Breast epithelium (tissue), 4 donors: ENCODE measurements around the gene KCNAB3. TPM values are rescaled to one million over a fixed set of nuclear protein-coding genes. Genes with fewer than 3 reads are reported as not detected.

Experiments used
- DNase-seq, 2 donors: peaks; one replicate each; pipeline ENCODE4 v3.0.0-alpha.2; 2019; ENCODE audit warnings: low spot score in 2 of 2
- H3K27ac ChIP-seq, 2 donors: fragments of 200-600 bp; sonication (generic) in 1 of 2; one replicate each; pipeline ENCODE4 v1.5.1; 2016 to 2019; ENCODE audit warnings: mild to moderate bottlenecking in 1 of 2
- H3K27me3 ChIP-seq, 2 donors: fragments of 200-600 bp; sonication (generic) in 1 of 2; one replicate each; pipeline versions ENCODE4 v1.5.1 to v1.6.0; 2017 to 2019; ENCODE audit warnings: control low read depth in 1 of 2, mild to moderate bottlenecking in 1 of 2
- H3K36me3 ChIP-seq: fragments of 200-600 bp; one replicate; pipeline ENCODE4 v1.5.1; 2019
- H3K4me1 ChIP-seq, 2 donors: fragments of 200-600 bp; sonication (generic); one replicate each; pipeline ENCODE4 v1.5.1; 2016 to 2019; ENCODE audit warnings: control low read depth in 1 of 2
- H3K4me3 ChIP-seq, 3 donors: fragments of 200-600 bp; sonication (generic); 1 replicate in 2 of 3; 2 replicates in 1 of 3; pipeline ENCODE4 v1.5.1; 2016 to 2019; ENCODE audit warnings: mild to moderate bottlenecking in 3 of 3, moderate library complexity in 2 of 3
- H3K9me3 ChIP-seq, 2 donors: fragments of 200-600 bp; sonication (generic) in 1 of 2; one replicate each; pipeline ENCODE4 v1.5.1; 2016 to 2019; ENCODE audit warnings: control low read depth in 1 of 2
- CTCF ChIP-seq, 3 donors: fragments of 450-650 bp; IDR thresholded peaks; one replicate each; pipeline ENCODE4 v1.5.1; 2016 to 2017; ENCODE audit warnings: antibody characterized with exemption in 3 of 3, mild to moderate bottlenecking in 3 of 3, moderate library complexity in 3 of 3
- POLR2A ChIP-seq: fragments of 450-650 bp; IDR thresholded peaks from one replicate; pipeline ENCODE4 v1.6.1; 2016; ENCODE audit warnings: antibody characterized with exemption, mild to moderate bottlenecking, moderate library complexity
- POLR2AphosphoS5 ChIP-seq, 3 donors: sonication (generic); formaldehyde crosslinking; IDR thresholded peaks; one replicate each; pipeline ENCODE4 v1.6.1; 2017; ENCODE audit warnings: antibody characterized with exemption in 3 of 3
- intact Hi-C: fragments of 100-400 bp; cut with DNase I; formaldehyde crosslinking; loops from one replicate; pipeline ENCODE4 v1.15.1; 2023; ENCODE audit warnings: low total_unique reads
- total RNA-seq, 3 donors: library from RNA; depleted of rRNA; stranded (reverse); fragments of >200 nt; gene quantifications; one replicate each; pipeline ENCODE4 v1.1.0, GENCODE V29; 2016

Gene KCNAB3
- 1 to 10 TPM in 2 of 3 donors, under 1 TPM in 1; 0.48 to 1.5 (median 1.3) TPM for total RNA-seq

- Histone ChIP-seq H3K9me3 (no peaks in the 10 kb centered on the region), H3K27me3 (no peaks in the 10 kb centered on the region), H3K27ac (no peak within 1 kb of the TSS), H3K36me3 (no peaks in the 10 kb centered on the region), H3K4me1 (peaks cover 0 to 14% of the 10 kb centered on the region in 2 donors), H3K4me3 (peak within 1 kb of the TSS in 2 of 3 donors; percentile 68 to 93)
- no peak for TF ChIP-seq POLR2AphosphoS5 (IDR thresholded peaks at IDR 0.05)
- no peak for TF ChIP-seq POLR2A
- no peak for TF ChIP-seq CTCF (IDR thresholded peaks at IDR 0.05)
- peak in 1 of 2 donors; percentile 64 for DNase-seq
- intact Hi-C loops, result loop anchor here (2.0 kb wide), 1 partner anchor 45 kb away; no protein-coding TSS in a partner anchor
These were observed at the start of gene KCNAB3 for GRCh38 chr17:7929158-7930023. Gene KCNAB3 (minus strand): TSS chr17:7929856. CDS start chr17:7929435, 421 bp downstream.

GRCh38 chr17:7977805-7978204 lies 48.1 kb upstream of the KCNAB3 start:
- no peak overlapping the region for H3K4me3 ChIP-seq
- no peak overlapping the region for H3K27ac ChIP-seq
- peaks cover 5 to 18% of the 10 kb centered on the region in 2 donors for H3K9me3 ChIP-seq
- H3K4me1 ChIP-seq, result no peaks in the 10 kb centered on the region
- H3K36me3 ChIP-seq, result no peaks in the 10 kb centered on the region
- TF ChIP-seq POLR2AphosphoS5 (IDR thresholded peaks at IDR 0.05) (no peak), POLR2A (no peak), CTCF (IDR thresholded peaks at IDR 0.05) (no peak)
- no peak for DNase-seq
- intact Hi-C loops, result no loop called here
- no peaks in the 10 kb centered on the region for H3K27me3 ChIP-seq

GRCh38 chr17:7977039-7977438 lies 47.4 kb upstream of the KCNAB3 start:
- no peak for DNase-seq
- Histone ChIP-seq H3K27ac (no peak overlapping the region), H3K36me3 (no peaks in the 10 kb centered on the region), H3K9me3 (peaks cover 5 to 18% of the 10 kb centered on the region in 2 donors), H3K4me3 (no peak overlapping the region), H3K4me1 (no peaks in the 10 kb centered on the region), H3K27me3 (no peaks in the 10 kb centered on the region)
- TF ChIP-seq POLR2AphosphoS5 (IDR thresholded peaks at IDR 0.05), result no peak
- TF ChIP-seq CTCF (IDR thresholded peaks at IDR 0.05), result no peak
- no peak for TF ChIP-seq POLR2A
- intact Hi-C loops, result no loop called here

- Histone ChIP-seq H3K36me3 (no peaks in the 10 kb centered on the region), H3K27me3 (no peaks in the 10 kb centered on the region), H3K4me1 (no peaks in the 10 kb centered on the region), H3K27ac (no peak overlapping the region), H3K9me3 (peaks cover 5 to 18% of the 10 kb centered on the region in 2 donors), H3K4me3 (no peak overlapping the region)
- intact Hi-C loops, result loop anchor here (2.0 kb wide), 1 partner anchor 46 kb away; the partner anchor contains the start of gene KCNAB3
- TF ChIP-seq CTCF (IDR thresholded peaks at IDR 0.05) (no peak), POLR2AphosphoS5 (IDR thresholded peaks at IDR 0.05) (no peak), POLR2A (no peak)
- no peak for DNase-seq
These were observed 45.0 kb upstream of the KCNAB3 start for GRCh38 chr17:7974638-7975131.

- no peaks in the 10 kb centered on the region for H3K36me3 ChIP-seq
- intact Hi-C loops, result no loop called here
- DNase-seq, result no peak
- no peaks in the 10 kb centered on the region for H3K27me3 ChIP-seq
- TF ChIP-seq POLR2A, result no peak
- no peak for TF ChIP-seq POLR2AphosphoS5 (IDR thresholded peaks at IDR 0.05)
- TF ChIP-seq CTCF (IDR thresholded peaks at IDR 0.05), result no peak
- peaks cover 5 to 18% of the 10 kb centered on the region in 2 donors for H3K9me3 ChIP-seq
- no peak overlapping the region for H3K27ac ChIP-seq
- no peak overlapping the region for H3K4me3 ChIP-seq
- no peaks in the 10 kb centered on the region for H3K4me1 ChIP-seq
These were observed 42.6 kb upstream of the KCNAB3 start for GRCh38 chr17:7972131-7972785.
